Neutrophil (primary cell): ENCODE results near the gene WNT6.

Experiments
- H3K27ac ChIP-seq: fragments of 200-600 bp; sonication (generic); 2 replicates; pipeline ENCODE4 v1.5.1; 2016; ENCODE audit warnings: mild to moderate bottlenecking, moderate library complexity
- H3K27me3 ChIP-seq: fragments of 200-600 bp; sonication (generic); 2 replicates; pipeline ENCODE4 v1.6.0; 2016; ENCODE audit warnings: mild to moderate bottlenecking
- H3K36me3 ChIP-seq: fragments of 200-600 bp; sonication (generic); 2 replicates; pipeline ENCODE4 v1.5.1; 2017
- H3K4me1 ChIP-seq, 2 experiments: fragments of 200-600 bp in 1 of 2; sonication (generic) in 1 of 2; 1 replicate in 1 of 2; 2 replicates in 1 of 2; pipeline versions ENCODE4 v1.5.1 to v1.6.1; 2013 to 2016; ENCODE audit warnings: low read depth in 1 of 2, low read length in 1 of 2, mild to moderate bottlenecking in 1 of 2, moderate library complexity in 1 of 2; ENCODE audit not compliant: control insufficient read depth in 1 of 2, insufficient read depth in 1 of 2
- H3K4me3 ChIP-seq, 2 experiments: fragments of 200-600 bp in 1 of 2; sonication (generic) in 1 of 2; 1 replicate in 1 of 2; 2 replicates in 1 of 2; pipeline ENCODE4 v1.5.1; 2013 to 2016; ENCODE audit warnings: low read depth in 1 of 2, low read length in 1 of 2, mild to moderate bottlenecking in 1 of 2, moderate library complexity in 1 of 2
- H3K9me3 ChIP-seq: fragments of 200-600 bp; sonication (generic); 2 replicates; pipeline ENCODE4 v1.5.1; 2016
- CTCF ChIP-seq: fragments of 200-600 bp; sonication (generic); IDR thresholded peaks from 2 replicates; pipeline ENCODE4 v1.5.1; 2016; ENCODE audit warnings: antibody characterized with exemption

Gene WNT6

GRCh38 chr2:218888341-218888740, 28.7 kb downstream of the WNT6 start:
- H3K27ac ChIP-seq, result no peak overlapping the region
- H3K27me3 ChIP-seq, result peaks cover 100% of the 10 kb centered on the region
- no peak overlapping the region for H3K4me3 ChIP-seq
- no peaks in the 10 kb centered on the region for H3K9me3 ChIP-seq
- H3K4me1 ChIP-seq, result peaks cover 4 to 7% of the 10 kb centered on the region in 2 experiments
- TF ChIP-seq CTCF, result no peak
- no peaks in the 10 kb centered on the region for H3K36me3 ChIP-seq

GRCh38 chr2:218889937-218890336, 30.3 kb downstream of the WNT6 start:
- Histone ChIP-seq H3K27ac (no peak overlapping the region), H3K4me3 (no peak overlapping the region), H3K9me3 (no peaks in the 10 kb centered on the region), H3K36me3 (no peaks in the 10 kb centered on the region), H3K4me1 (peaks cover 4 to 7% of the 10 kb centered on the region in 2 experiments), H3K27me3 (peaks cover 100% of the 10 kb centered on the region)
- TF ChIP-seq CTCF, result no peak

- H3K9me3 ChIP-seq, result no peaks in the 10 kb centered on the region
- H3K36me3 ChIP-seq, result no peaks in the 10 kb centered on the region
- no peak for TF ChIP-seq CTCF
- no peak overlapping the region for H3K4me3 ChIP-seq
- peaks cover 100% of the 10 kb centered on the region for H3K27me3 ChIP-seq
- H3K4me1 ChIP-seq, result peaks cover 4 to 7% of the 10 kb centered on the region in 2 experiments
- H3K27ac ChIP-seq, result no peak overlapping the region
Observed at GRCh38 chr2:218890369-218890768, 30.8 kb downstream of the WNT6 start.

- no peaks in the 10 kb centered on the region for H3K36me3 ChIP-seq
- H3K4me1 ChIP-seq, result peaks cover 4 to 7% of the 10 kb centered on the region in 2 experiments
- H3K27ac ChIP-seq, result no peak overlapping the region
- peaks cover 100% of the 10 kb centered on the region for H3K27me3 ChIP-seq
- H3K4me3 ChIP-seq, result no peak overlapping the region
- TF ChIP-seq CTCF, result no peak
- H3K9me3 ChIP-seq, result no peaks in the 10 kb centered on the region
Observed at GRCh38 chr2:218891275-218892135, 31.9 kb downstream of the WNT6 start.

- Histone ChIP-seq H3K4me1 (peaks cover 4 to 8% of the 10 kb centered on the region in 2 experiments), H3K9me3 (no peaks in the 10 kb centered on the region), H3K27me3 (peaks cover 100% of the 10 kb centered on the region), H3K27ac (no peak overlapping the region), H3K36me3 (no peaks in the 10 kb centered on the region), H3K4me3 (peak overlapping the region; percentile 8 to 38)
- TF ChIP-seq CTCF, result no peak
Observed at GRCh38 chr2:218892693-218893348, 33.2 kb downstream of the WNT6 start.
